H1 (cell line): Measurements from ENCODE around the gene NME9. TPM values are rescaled to one million over a fixed set of nuclear protein-coding genes. Genes with fewer than 3 reads are reported as not detected.

Experiments
- CTCF ChIA-PET: fragments of 300-600 bp; sonication (Branson Sonifier 250); formaldehyde crosslinking; loops from one replicate; lab custom pipeline; 2021; ENCODE audit not compliant: partially characterized antibody; lab: Charles Lee
- POLR2A ChIA-PET: fragments of 300-600 bp; sonication (Branson Sonifier 250); formaldehyde crosslinking; loops from one replicate; lab custom pipeline; 2021; ENCODE audit warnings: inconsistent platforms; ENCODE audit not compliant: partially characterized antibody; lab: Charles Lee
- DNase-seq, 2 experiments: peaks; one replicate each; pipeline versions ENCODE4 v3.0.0 to v3.0.0-alpha.2; 2010 to 2022; ENCODE audit warnings: low spot score in 2 of 2, low read depth in 1 of 2, mixed read lengths in 1 of 2
- FAIRE-seq: peaks from 2 replicates; lab custom pipeline; 2011; peaks lifted over from hg19 to GRCh38; lab: Jason Lieb, UNC
- H2AFZ ChIP-seq: 2 replicates; pipeline ENCODE4 v1.8.1; 2012; ENCODE audit warnings: low read length, inconsistent platforms
- H2AK5ac ChIP-seq: 2 replicates; pipeline ENCODE4 v1.6.1; 2013; ENCODE audit warnings: low read depth, low read length
- H2BK120ac ChIP-seq: replicated peaks from 2 replicates; pipeline ENCODE3; 2013; ENCODE audit warnings: low read depth, low read length, inconsistent platforms
- H2BK12ac ChIP-seq: 2 replicates; pipeline ENCODE4 v1.6.1; 2013; ENCODE audit warnings: low read depth, low read length
- H2BK15ac ChIP-seq: 2 replicates; pipeline ENCODE4 v1.6.1; 2013; ENCODE audit warnings: low read length
- H2BK20ac ChIP-seq: 2 replicates; pipeline ENCODE4 v1.6.1; 2013; ENCODE audit warnings: low read length
- H2BK5ac ChIP-seq: 2 replicates; pipeline ENCODE4 v1.6.1; 2013; ENCODE audit warnings: low read depth, low read length
- H3K14ac ChIP-seq: 2 replicates; pipeline ENCODE4 v1.6.1; 2013; ENCODE audit warnings: inconsistent platforms; ENCODE audit not compliant: insufficient read length
- H3K18ac ChIP-seq: 2 replicates; pipeline ENCODE4 v1.6.1; 2013; ENCODE audit warnings: low read length; ENCODE audit errors: extremely low read depth
- H3K23ac ChIP-seq: 2 replicates; pipeline ENCODE4 v1.6.1; 2013; ENCODE audit warnings: inconsistent platforms; ENCODE audit not compliant: insufficient read length
- H3K23me2 ChIP-seq: 2 replicates; pipeline ENCODE4 v1.6.1; 2013; ENCODE audit warnings: low read depth, low read length
- H3K27ac ChIP-seq: 2 replicates; pipeline ENCODE4 v1.6.1; 2011; ENCODE audit warnings: low read depth, low read length, inconsistent platforms
- H3K27me3 ChIP-seq, 4 experiments: replicated peaks in 1 of 4; 1 replicate in 1 of 4; 2 replicates in 3 of 4; pipeline versions ENCODE4 v1.6.1 to v1.8.1; 2011 to 2013; ENCODE audit warnings: low read length in 3 of 4, mild to moderate bottlenecking in 3 of 4, inconsistent platforms in 2 of 4, mixed read lengths in 2 of 4, moderate library complexity in 1 of 4; ENCODE audit not compliant: control insufficient read depth in 3 of 4, insufficient read depth in 3 of 4; ENCODE audit errors: extremely low read depth in 1 of 4
- H3K36me3 ChIP-seq, 4 experiments: 2 replicates each; pipeline versions ENCODE4 v1.6.1 to v1.8.1; 2011 to 2013; ENCODE audit warnings: mild to moderate bottlenecking in 4 of 4, low read length in 3 of 4, moderate library complexity in 2 of 4, control low read depth in 1 of 4, inconsistent platforms in 1 of 4; ENCODE audit not compliant: insufficient read depth in 4 of 4, control insufficient read depth in 2 of 4
- H3K4ac ChIP-seq: replicated peaks from 2 replicates; pipeline ENCODE3; 2013; ENCODE audit warnings: low read length, low read depth, mixed read lengths, inconsistent platforms; ENCODE audit not compliant: insufficient read length
- H3K4me1 ChIP-seq, 4 experiments: replicated peaks in 1 of 4; 1 replicate in 1 of 4; 2 replicates in 3 of 4; pipeline versions ENCODE4 v1.6.1 to v1.8.1; 2011 to 2013; ENCODE audit warnings: low read length in 3 of 4, inconsistent platforms in 2 of 4, mixed read lengths in 1 of 4; ENCODE audit not compliant: insufficient read depth in 4 of 4, control insufficient read depth in 3 of 4
- H3K4me2 ChIP-seq, 2 experiments: 2 replicates each; pipeline versions ENCODE4 v1.6.1 to v1.8.1; 2011 to 2013; ENCODE audit warnings: low read depth in 2 of 2, low read length in 2 of 2, control low read depth in 1 of 2, inconsistent platforms in 1 of 2, mild to moderate bottlenecking in 1 of 2; ENCODE audit not compliant: insufficient read depth in 1 of 2
- H3K4me3 ChIP-seq, 4 experiments: fragments of 200-600, 300-600 bp in 1 of 4; sonication (generic), shearing (Covaris generic), sonication (Bioruptor Twin) in 1 of 4; 2 replicates each; pipeline versions ENCODE4 v1.5.1 to v1.8.1; 2011 to 2016; ENCODE audit warnings: low read length in 4 of 4, low read depth in 3 of 4, control low read depth in 2 of 4, inconsistent platforms in 2 of 4, mild to moderate bottlenecking in 2 of 4, mixed read lengths in 1 of 4, moderate library complexity in 1 of 4; ENCODE audit not compliant: insufficient read depth in 2 of 4; ENCODE audit errors: extremely low read depth in 1 of 4
- H3K56ac ChIP-seq: replicated peaks from 2 replicates; pipeline ENCODE3; 2013; ENCODE audit warnings: low read depth, mild to moderate bottlenecking, mixed read lengths, low read length, inconsistent platforms; ENCODE audit not compliant: insufficient read length
- H3K79me1 ChIP-seq: 2 replicates; pipeline ENCODE4 v1.6.1; 2013; ENCODE audit warnings: low read depth, low read length, control low read depth
- H3K79me2 ChIP-seq, 2 experiments: 2 replicates each; pipeline versions ENCODE4 v1.6.1 to v1.8.1; 2012 to 2013; ENCODE audit warnings: low read length in 2 of 2, mild to moderate bottlenecking in 2 of 2, inconsistent platforms in 1 of 2; ENCODE audit not compliant: insufficient read depth in 2 of 2, control insufficient read depth in 1 of 2
- H3K9ac ChIP-seq, 4 experiments: replicated peaks in 1 of 4; 1 replicate in 1 of 4; 2 replicates in 3 of 4; pipeline versions ENCODE4 v1.6.1 to v1.8.1; 2011 to 2013; ENCODE audit warnings: low read depth in 3 of 4, low read length in 3 of 4, control low read depth in 2 of 4, mild to moderate bottlenecking in 2 of 4, moderate library complexity in 2 of 4, inconsistent platforms in 1 of 4; ENCODE audit errors: extremely low read depth in 1 of 4
- H3K9me3 ChIP-seq, 2 experiments: 2 replicates each; pipeline versions ENCODE4 v1.6.1 to v1.8.1; 2012 to 2013; ENCODE audit warnings: mild to moderate bottlenecking in 2 of 2, moderate library complexity in 2 of 2, control low read depth in 1 of 2, inconsistent platforms in 1 of 2, low read depth in 1 of 2, low read length in 1 of 2, mixed read lengths in 1 of 2; ENCODE audit not compliant: insufficient read depth in 2 of 2
- H4K20me1 ChIP-seq, 2 experiments: replicated peaks in 1 of 2; 2 replicates each; pipeline versions ENCODE3 to v1.8.1; 2011 to 2013; ENCODE audit warnings: inconsistent platforms in 2 of 2, low read length in 2 of 2, mild to moderate bottlenecking in 1 of 2; ENCODE audit not compliant: insufficient read depth in 2 of 2, control insufficient read depth in 1 of 2
- H4K5ac ChIP-seq: 2 replicates; pipeline ENCODE4 v1.6.1; 2013; ENCODE audit warnings: low read length, low read depth, mixed read lengths, inconsistent platforms; ENCODE audit not compliant: insufficient read length
- H4K8ac ChIP-seq: 2 replicates; pipeline ENCODE4 v1.8.0; 2013; ENCODE audit warnings: mild to moderate bottlenecking, moderate library complexity, low read length, inconsistent platforms; ENCODE audit not compliant: insufficient read depth; ENCODE audit errors: extremely low read depth
- H4K91ac ChIP-seq: replicated peaks from 2 replicates; pipeline ENCODE3; 2013; ENCODE audit warnings: low read length, mixed read lengths, inconsistent platforms; ENCODE audit not compliant: insufficient read length
- MAFK ChIP-seq: IDR thresholded peaks from 2 replicates; pipeline ENCODE4 v1.6.1; 2012; ENCODE audit warnings: low read depth, mild to moderate bottlenecking, improper control_type of control experiment, low read length
- MAX ChIP-seq: IDR thresholded peaks from 2 replicates; pipeline ENCODE4 v1.6.1; 2012; ENCODE audit warnings: inconsistent platforms
- PHF8 ChIP-seq: fragments of 200-600 bp; sonication (generic); conservative IDR thresholded peaks from 2 replicates; pipeline ENCODE4 v1.7.1; 2012; ENCODE audit warnings: low read depth, mild to moderate bottlenecking, inconsistent platforms, low read length, moderate library complexity
- SIRT6 ChIP-seq: IDR thresholded peaks from one replicate; pipeline ENCODE4 v1.7.1; 2012; ENCODE audit warnings: low read length, inconsistent platforms
- SUZ12 ChIP-seq: fragments of 200-600 bp; sonication (generic); IDR thresholded peaks from 2 replicates; pipeline ENCODE4 v1.6.1; 2012; ENCODE audit warnings: mild to moderate bottlenecking, inconsistent platforms, low read length, moderate library complexity, mixed read lengths
- WGBS, 2 experiments: shearing (Covaris generic) in 1 of 2; methylation state at CpG; one replicate each; pipeline versions ENCODE4 v1.1.6 to v1.1.7; 2013 to 2015; ENCODE audit warnings: low lambda C conversion rate in 2 of 2, mixed read lengths in 2 of 2, inconsistent platforms in 1 of 2, low coverage in 1 of 2, missing lambda C conversion rate in 1 of 2; ENCODE audit not compliant: insufficient replicate concordance in 2 of 2, insufficient coverage in 1 of 2, insufficient read length in 1 of 2; ENCODE audit errors: extremely low coverage in 1 of 2, missing lambda C conversion rate in 1 of 2; 5-methylcytosine and 5-hydroxymethylcytosine counted together
- polyA plus RNA-seq, 7 experiments: library from polyadenylated mRNA; depleted of rRNA in 3 of 7; stranded (reverse) in 5 of 7; unstranded in 2 of 7; fragments of >200 nt in 5 of 7; fragments of 200-250 nt in 2 of 7; gene quantifications; 1 replicate in 5 of 7; 2 replicates in 1 of 7; 4 replicates in 1 of 7; pipeline versions ENCODE4 v1.2.1 to v1.2.3, GENCODE V29; 2011 to 2013; ENCODE audit warnings: missing spikeins in 2 of 7, mixed read lengths in 2 of 7
- total RNA-seq: library from RNA; stranded (reverse); fragmentation: NEBNext Ultra II Directional; extraction: Animal tissue kit (Norgen Biotek cat#: 25700); gene quantifications from 2 replicates; pipeline ENCODE4 v1.2.1, GENCODE V29; 2021

The NME9 gene
- total and polyA plus RNA-seq, 2 of the 8 experiments (the other 6 are each of a cell fraction or from before 2014, with no cell fraction given) = 0.11 TPM; not detected in 1

- Histone ChIP-seq H3K27me3 (no peaks in the 10 kb centered on the region), H2BK120ac (no peak overlapping the region), H3K23ac (no peak overlapping the region), H3K4me1 (peaks cover 0 to 3% (median 1%) of the 10 kb centered on the region in 4 experiments; a peak in 3 of 7 replicates), H3K79me2 (no peaks in the 10 kb centered on the region), H3K4me3 (no peak overlapping the region), H4K20me1 (peaks cover 0 to 2% of the 10 kb centered on the region in 2 experiments), H4K91ac (no peak overlapping the region), H2BK20ac (no peak overlapping the region), H3K79me1 (no peaks in the 10 kb centered on the region; the same call in 1 of the 2 replicates), H3K18ac (no peak overlapping the region), H4K8ac (no peak overlapping the region), H2BK5ac (no peak overlapping the region), H2AK5ac (no peak overlapping the region), H3K23me2 (no peaks in the 10 kb centered on the region), H2BK15ac (no peak overlapping the region), H2AFZ (no peak overlapping the region), H4K5ac (no peak overlapping the region), H3K9me3 (no peaks in the 10 kb centered on the region), H3K9ac (no peak overlapping the region), H3K4me2 (no peak overlapping the region), H3K4ac (no peak overlapping the region), H3K36me3 (0 out of 8 replicates have a peak, but pooled peaks cover 0 to 3% (median 0%) of the 10 kb centered on the region in 4 experiments), H3K56ac (no peak overlapping the region), H3K14ac (no peak overlapping the region), H3K27ac (no peak overlapping the region), H2BK12ac (no peak overlapping the region)
- DNase-seq (no peak), FAIRE-seq (no peak)
- TF ChIP-seq MAX = no peak
- no peak for TF ChIP-seq MAFK
- TF ChIP-seq PHF8 = no peak
- TF ChIP-seq SIRT6 = no peak
- TF ChIP-seq SUZ12 = no peak
- WGBS, 2 experiments = 100% methylated on average over 3 of the region's 3 CpGs; no CpG with 5 or more reads in 1 of the 2 experiments
- ChIA-PET CTCF (interaction anchor here (0.9 to 2.0 kb wide), 5 partner anchors 13 to 67 kb away, joined by 3 to 5 read pairs (median 3); no protein-coding TSS in a partner anchor), POLR2A (no interaction called here)
Observed at GRCh38 chr3:138355071-138355470, 25.4 kb upstream of the NME9 start.
